HG03025 (cell line): ENCODE measurements around the gene MTMR4.
"Not testable (repeated sequence)": the region's sequence is repeated elsewhere in the genome, so short reads cannot be mapped to it uniquely, and the experiment has no call there.

Source experiments
- ATAC-seq: cut with Tn5 transposase; IDR thresholded peaks from one replicate; pipeline ENCODE4 v1.9.1; 2021; ENCODE audit warnings: mild to moderate bottlenecking, moderate library complexity; ENCODE audit not compliant: unreplicated experiment, low FRiP score

The MTMR4 gene

GRCh38 chr17:58513965-58514769 lies at the start of gene MTMR4:
TSS of gene MTMR4 (minus strand) at chr17:58514638. CDS start at chr17:58514407, 231 bp downstream.
- no peak for ATAC-seq

GRCh38 chr17:58560511-58560910 lies 46.1 kb upstream of the MTMR4 start:
- ATAC-seq: no peak

GRCh38 chr17:58557981-58558380 lies 43.5 kb upstream of the MTMR4 start:
- ATAC-seq: no peak

- no peak for ATAC-seq
Measured at GRCh38 chr17:58556833-58557250, 42.4 kb upstream of the MTMR4 start.

- not testable (repeated sequence) for ATAC-seq
Measured at GRCh38 chr17:58555109-58555508, 40.7 kb upstream of the MTMR4 start.

GRCh38 chr17:58541249-58541648 lies 26.8 kb upstream of the MTMR4 start:
- no peak for ATAC-seq

GRCh38 chr17:58539698-58540097 lies 25.3 kb upstream of the MTMR4 start:
- ATAC-seq: no peak

GRCh38 chr17:58538811-58539409 lies 24.5 kb upstream of the MTMR4 start:
- no peak for ATAC-seq

- ATAC-seq: no peak
Measured at GRCh38 chr17:58537266-58537665, 22.8 kb upstream of the MTMR4 start.

GRCh38 chr17:58536542-58536941 lies 22.1 kb upstream of the MTMR4 start:
- ATAC-seq: no peak

- no peak for ATAC-seq
Measured at GRCh38 chr17:58535431-58535830, 21.0 kb upstream of the MTMR4 start.

GRCh38 chr17:58534901-58535421 lies 20.5 kb upstream of the MTMR4 start:
- ATAC-seq: no peak

GRCh38 chr17:58534331-58534730 lies 19.9 kb upstream of the MTMR4 start:
- ATAC-seq: no peak

GRCh38 chr17:58533616-58534188 lies 19.3 kb upstream of the MTMR4 start:
- ATAC-seq: no peak

- no peak for ATAC-seq
Measured at GRCh38 chr17:58532555-58532951, 18.1 kb upstream of the MTMR4 start.

- no peak for ATAC-seq
Measured at GRCh38 chr17:58531661-58532554, 17.5 kb upstream of the MTMR4 start.

- no peak for ATAC-seq
Measured at GRCh38 chr17:58531122-58531521, 16.7 kb upstream of the MTMR4 start.

GRCh38 chr17:58530655-58531054 lies 16.2 kb upstream of the MTMR4 start:
- no peak for ATAC-seq

GRCh38 chr17:58529275-58529674 lies 14.8 kb upstream of the MTMR4 start:
- no peak for ATAC-seq

- ATAC-seq: no peak
Measured at GRCh38 chr17:58528443-58528842, 14.0 kb upstream of the MTMR4 start.
